Stimulated activated CD4-positive, alpha-beta T cell treated with anti-CD3 and anti-CD28 coated beads, Interleukin-4, amount 100 ng/mL, for 48 hours (primary cell): ENCODE data around the gene IP6K2.
"Not testable (repeated sequence)": the region's sequence is repeated elsewhere in the genome, so short reads cannot be mapped to it uniquely, and the experiment has no call there.

Experiments
- DNase-seq, 2 donors: peaks; one replicate each; pipeline ENCODE4 v3.0.0-alpha.2; 2020; ENCODE audit warnings: low read depth in 2 of 2

The IP6K2 gene

GRCh38 chr3:48733752-48734518 is 16.9 kb upstream of the IP6K2 start:
- not testable (repeated sequence) for DNase-seq

DNA sequence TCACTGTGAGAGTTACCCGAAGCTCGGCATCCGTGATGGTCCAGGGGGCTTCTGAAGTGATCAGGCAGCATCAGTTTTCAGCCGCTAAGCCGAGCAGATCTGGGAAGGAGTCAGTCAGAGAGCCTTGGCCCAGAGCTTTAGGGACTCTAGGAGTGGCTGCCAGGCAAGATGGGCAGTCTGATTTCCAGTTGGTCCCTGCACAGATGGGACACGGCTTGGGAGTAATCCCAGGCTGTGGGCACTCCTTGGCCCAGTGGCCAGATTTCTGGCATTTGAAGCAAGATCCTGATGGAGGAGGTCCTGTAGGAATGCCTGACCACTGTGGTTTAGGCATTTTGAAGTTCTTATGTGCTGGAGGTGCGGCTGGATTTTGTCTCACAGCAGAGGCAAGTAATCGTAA is 10.5 kb upstream of the IP6K2 start:
- DNase-seq: no peak

GRCh38 chr3:48725185-48725855 is 8.3 kb upstream of the IP6K2 start:
- DNase-seq: not testable (repeated sequence)

DNA sequence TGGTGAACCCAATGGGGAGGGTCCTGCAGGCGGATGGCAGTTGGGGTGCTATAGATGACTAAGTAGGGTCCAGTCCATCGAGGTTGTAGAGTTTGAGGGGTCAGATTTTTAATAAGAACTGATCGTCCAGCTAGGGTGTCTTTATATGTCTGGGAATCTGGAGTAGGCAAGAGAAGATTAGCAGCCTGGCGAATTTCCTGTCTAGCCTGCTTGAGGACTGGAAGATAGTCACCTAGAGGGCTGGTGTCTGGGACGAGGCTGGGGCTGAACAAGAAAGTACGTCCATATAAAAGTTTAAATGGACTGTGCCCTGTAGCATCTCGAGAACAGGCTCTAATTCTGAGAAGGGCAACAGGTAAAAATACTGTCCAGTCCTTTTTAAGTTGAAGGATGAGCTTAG is 6.7 kb upstream of the IP6K2 start:
- no peak for DNase-seq

DNA sequence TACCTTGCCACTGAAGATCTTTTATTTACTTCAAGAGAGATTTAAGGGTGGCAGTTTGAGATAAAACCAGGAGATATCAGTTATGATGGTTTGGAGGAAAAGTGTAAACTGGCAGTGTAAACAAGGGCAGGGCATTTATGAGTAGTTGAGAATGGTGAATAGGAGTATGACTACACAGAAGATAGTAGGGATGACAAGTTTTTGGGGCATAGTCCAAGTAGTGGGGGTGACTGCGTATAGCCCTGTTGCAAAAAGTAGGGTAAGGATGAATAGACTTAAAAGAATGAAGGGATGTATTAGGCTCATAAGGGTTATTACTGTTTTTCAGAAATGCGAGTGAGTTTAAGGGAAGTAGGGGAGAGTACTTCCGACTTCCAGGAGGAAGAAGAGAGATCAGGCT is 6.3 kb upstream of the IP6K2 start:
- DNase-seq: not testable (repeated sequence)

- no peak for DNase-seq
Observed at GRCh38 chr3:48716508-48716981, 476 bp downstream of the IP6K2 start.

GRCh38 chr3:48715174-48715800 is 1.7 kb downstream of the IP6K2 start:
- no peak for DNase-seq

GRCh38 chr3:48711727-48712126 is 5.3 kb downstream of the IP6K2 start:
- no peak for DNase-seq

- DNase-seq: no peak
Observed at GRCh38 chr3:48709051-48709461, 8.0 kb downstream of the IP6K2 start.

DNA sequence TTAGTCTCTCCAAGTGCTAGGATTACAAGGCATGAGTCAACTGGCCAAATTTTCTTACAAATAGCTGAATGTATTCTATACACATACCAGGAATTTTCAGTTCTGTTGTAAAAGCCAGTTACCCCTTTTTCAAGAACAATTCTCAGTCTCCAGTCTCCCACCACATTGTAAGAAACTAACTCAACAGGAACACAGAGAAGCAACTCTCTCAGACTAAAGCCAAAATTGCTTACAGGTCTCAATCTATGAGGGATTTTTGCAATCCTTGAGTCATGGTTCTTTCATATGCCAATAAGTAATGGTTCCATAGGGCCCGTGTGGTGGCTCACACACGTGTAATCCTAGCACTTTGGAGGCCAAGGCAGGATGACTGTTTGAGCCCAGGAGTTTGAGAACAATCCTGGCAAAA is 8.5 kb downstream of the IP6K2 start:
- DNase-seq: no peak

DNA sequence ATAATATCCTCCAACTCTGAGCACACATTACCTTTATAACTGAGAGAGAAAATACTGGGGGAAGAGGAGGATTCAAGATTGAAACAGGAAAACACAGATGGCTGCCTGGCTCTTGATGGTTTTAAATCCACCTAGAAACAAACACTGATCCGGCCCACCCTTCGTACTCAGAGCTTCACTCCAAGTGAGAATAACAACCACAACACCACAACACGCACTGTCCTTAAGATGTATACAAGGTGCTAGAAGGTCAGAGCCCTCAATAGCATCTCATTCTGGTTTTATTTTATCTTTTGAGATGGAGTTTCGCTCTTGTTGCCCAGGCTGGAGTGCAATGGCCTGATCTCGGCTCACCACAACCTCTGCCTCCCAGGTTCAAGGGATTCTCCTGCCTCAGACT is 9.9 kb downstream of the IP6K2 start:
- no peak for DNase-seq

DNA sequence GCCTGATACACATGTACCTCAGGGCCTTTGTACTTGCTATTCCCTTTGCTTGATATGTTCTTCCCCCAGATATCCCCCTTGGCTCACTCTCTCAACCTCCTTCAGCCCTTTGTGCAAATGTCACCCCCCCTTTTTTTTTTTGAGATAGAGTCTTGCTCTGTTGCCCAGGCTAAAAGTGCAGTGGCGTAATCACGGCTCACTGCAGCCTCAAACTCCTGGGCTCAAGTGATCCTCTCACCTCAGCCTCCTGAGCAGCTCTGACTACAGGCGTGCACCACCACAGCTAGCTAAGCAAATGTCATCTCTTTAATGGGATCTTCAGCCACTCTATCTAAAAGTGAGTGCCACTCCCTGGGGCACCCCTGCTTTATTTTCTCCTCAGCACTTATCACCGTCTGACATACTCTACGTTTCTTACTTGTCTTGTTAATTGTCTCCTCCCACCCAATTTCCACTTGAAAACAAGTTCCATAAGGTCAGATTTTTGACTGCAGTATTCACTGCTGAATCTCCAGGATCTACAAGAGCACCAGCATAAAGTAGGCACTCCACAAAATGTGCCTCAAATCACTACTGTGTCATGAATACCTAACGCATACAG is 14.6 kb downstream of the IP6K2 start:
- no peak for DNase-seq

- DNase-seq: no peak
Observed at GRCh38 chr3:48700731-48701405, 16.2 kb downstream of the IP6K2 start.

GRCh38 chr3:48698891-48699290 is 18.1 kb downstream of the IP6K2 start:
- DNase-seq: no peak

- DNase-seq: no peak
Observed at GRCh38 chr3:48697952-48698351, 19.1 kb downstream of the IP6K2 start.

- no peak for DNase-seq
Observed at GRCh38 chr3:48696601-48697000, 20.4 kb downstream of the IP6K2 start.

DNA sequence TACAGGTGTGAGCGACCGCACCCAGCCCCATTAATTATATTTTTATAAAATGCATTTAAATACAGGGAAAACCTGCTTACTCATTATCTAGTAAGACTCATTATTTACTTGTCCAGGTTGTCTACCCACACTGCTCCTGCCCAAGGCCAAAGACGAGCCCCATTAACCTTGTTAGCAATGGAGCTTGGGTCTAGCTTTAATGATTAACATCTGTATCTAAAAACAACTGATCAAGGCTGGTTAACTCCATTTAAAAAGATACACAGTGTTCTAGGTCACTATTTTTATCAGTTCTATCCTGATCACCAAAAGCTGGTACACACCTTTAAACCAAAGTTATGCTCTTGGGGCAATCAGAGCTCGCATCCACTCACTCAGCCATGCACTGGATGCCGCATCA is 20.9 kb downstream of the IP6K2 start:
- no peak for DNase-seq

GRCh38 chr3:48695393-48695753 is 21.6 kb downstream of the IP6K2 start:
- no peak for DNase-seq

DNA sequence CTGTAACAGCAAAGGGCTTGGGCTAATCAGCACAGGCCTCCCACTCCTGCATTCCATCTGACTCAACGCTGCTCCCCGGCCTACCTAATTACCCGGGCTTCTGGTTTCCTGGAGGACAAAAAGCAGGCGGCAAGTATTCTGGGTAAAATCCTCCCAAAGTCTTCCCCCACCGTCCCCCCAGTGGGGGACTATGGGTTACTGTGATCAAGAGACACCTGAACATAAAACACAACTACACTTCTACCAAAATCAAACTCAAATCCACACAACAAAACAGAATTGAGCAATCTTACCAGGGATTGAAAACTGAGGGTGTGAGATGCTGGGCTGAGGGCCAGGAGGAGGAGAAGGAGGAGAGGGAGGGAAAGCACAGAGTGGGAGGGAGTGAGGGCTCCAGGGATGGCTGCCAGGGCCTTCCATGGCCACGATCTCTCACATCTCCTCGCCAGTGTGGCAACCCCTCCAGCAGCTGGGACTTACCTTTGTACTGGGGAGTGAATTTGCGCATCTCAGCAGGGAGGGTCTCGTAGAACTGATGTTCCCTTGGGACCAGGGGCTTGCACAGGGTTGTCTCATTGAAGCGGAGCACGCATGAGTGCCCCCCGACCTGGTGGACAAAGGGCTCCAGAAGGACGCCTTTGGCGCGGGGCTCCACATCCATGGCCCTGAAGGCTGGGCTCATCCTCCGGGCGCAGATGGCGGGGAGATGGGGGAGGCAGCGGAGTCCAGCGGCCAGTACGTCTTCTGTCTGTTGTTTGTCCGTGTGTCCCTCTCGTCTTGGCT is 22.2 kb downstream of the IP6K2 start:
- DNase-seq: no peak

DNA sequence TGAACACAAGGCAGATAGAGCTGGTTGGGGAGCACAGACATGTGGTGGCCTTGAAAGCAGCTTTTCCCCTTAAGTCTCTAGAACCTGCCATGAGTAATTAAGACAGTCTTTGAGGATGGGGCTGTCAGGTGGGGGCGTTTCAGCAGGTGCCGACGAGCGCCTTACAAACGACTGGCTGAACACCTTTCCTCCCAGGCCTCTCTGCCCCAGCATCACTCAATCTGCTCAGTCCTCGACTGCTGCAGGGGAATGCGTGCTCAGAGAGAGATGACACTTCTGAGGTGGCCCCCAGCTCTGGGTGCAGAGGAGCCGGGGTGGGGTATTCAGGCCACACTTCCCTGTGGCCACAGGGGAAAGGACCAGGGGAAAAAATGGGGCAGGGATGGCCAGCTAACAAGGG is 23.2 kb downstream of the IP6K2 start:
- DNase-seq: no peak

GRCh38 chr3:48692551-48692950 is 24.5 kb downstream of the IP6K2 start:
- no peak for DNase-seq
